ENCODE data around the gene EFS. TPM values are rescaled to one million over a fixed set of nuclear protein-coding genes. Genes with fewer than 3 reads are reported as not detected.
"Not testable (repeated sequence)": the region's sequence is repeated elsewhere in the genome, so short reads cannot be mapped to it uniquely, and the experiment has no call there.

EFS gene
- total RNA-seq, 2 donors from 2014 or later, result 69.9 to 96.4 TPM

DNA sequence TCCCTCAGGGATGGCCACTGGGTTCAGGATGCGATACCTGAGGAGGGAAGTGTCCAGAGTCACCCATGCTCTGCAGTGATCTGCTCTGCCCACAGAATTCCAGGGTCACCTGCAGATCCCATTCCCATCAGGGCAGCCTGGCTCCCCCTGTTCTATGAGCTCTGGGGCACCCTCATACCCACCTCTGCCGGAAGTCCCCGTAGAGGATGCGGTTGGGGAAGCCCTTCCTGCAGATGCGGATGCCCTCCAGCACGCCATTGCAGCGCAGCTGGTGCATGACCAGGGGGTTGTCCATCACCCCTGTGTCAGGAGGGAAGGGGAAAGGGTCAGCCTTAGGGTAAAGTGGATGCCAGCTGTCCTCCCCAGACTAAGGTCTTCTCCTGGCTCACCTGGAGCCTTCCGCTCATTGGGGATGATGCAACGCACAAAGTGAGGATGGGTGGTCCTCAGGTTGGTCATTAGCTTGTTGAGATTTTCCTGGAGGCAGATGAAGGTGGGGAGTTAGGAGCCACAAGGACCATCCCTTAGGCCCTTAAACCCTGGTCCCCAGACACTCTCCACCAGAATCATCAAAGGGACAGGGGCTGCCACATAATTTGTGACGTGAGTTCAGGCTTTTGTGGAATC lies 31.9 kb upstream of the EFS start:
- Histone ChIP-seq H3K9ac (ENCODE audit: extremely low read depth, low read length, poor library complexity, severe bottlenecking) (no peak overlapping the region), H3K4me1 (ENCODE audit: control insufficient read depth, insufficient read depth, low read length) (no peaks in the 10 kb centered on the region), H3K4me3 (ENCODE audit: low read length) (no peak overlapping the region), H3K36me3 (ENCODE audit: control insufficient read depth, insufficient read depth, low read length) (no peaks in the 10 kb centered on the region), H3K9me3 (ENCODE audit: control insufficient read depth, low read length) (no peaks in the 10 kb centered on the region), H3K27me3 (ENCODE audit: control insufficient read depth, insufficient read depth, low read length, poor library complexity, severe bottlenecking) (peaks cover 5% of the 10 kb centered on the region), H3K27ac (ENCODE audit: low read depth, low read length) (no peak overlapping the region)
- no peaks in the 10 kb centered on the region for H3K36me3 Mint-ChIP-seq (ENCODE audit: low read depth)
- 90 to 97% methylated on average over 4 to 10 of the region's 10 CpGs for WGBS, 2 experiments (ENCODE audit: insufficient coverage in 1 of 2, insufficient read length in 1 of 2)
- H3K9me3 Mint-ChIP-seq, result no peaks in the 10 kb centered on the region
- TF ChIP-seq, protein P1, sequence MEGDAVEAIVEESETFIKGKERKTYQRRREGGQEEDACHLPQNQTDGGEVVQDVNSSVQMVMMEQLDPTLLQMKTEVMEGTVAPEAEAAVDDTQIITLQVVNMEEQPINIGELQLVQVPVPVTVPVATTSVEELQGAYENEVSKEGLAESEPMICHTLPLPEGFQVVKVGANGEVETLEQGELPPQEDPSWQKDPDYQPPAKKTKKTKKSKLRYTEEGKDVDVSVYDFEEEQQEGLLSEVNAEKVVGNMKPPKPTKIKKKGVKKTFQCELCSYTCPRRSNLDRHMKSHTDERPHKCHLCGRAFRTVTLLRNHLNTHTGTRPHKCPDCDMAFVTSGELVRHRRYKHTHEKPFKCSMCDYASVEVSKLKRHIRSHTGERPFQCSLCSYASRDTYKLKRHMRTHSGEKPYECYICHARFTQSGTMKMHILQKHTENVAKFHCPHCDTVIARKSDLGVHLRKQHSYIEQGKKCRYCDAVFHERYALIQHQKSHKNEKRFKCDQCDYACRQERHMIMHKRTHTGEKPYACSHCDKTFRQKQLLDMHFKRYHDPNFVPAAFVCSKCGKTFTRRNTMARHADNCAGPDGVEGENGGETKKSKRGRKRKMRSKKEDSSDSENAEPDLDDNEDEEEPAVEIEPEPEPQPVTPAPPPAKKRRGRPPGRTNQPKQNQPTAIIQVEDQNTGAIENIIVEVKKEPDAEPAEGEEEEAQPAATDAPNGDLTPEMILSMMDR (conservative IDR thresholded peaks at IDR 0.05), result no peak
- no peak for DNase-seq
- peaks cover 33% of the 10 kb centered on the region for H3K27me3 Mint-ChIP-seq (ENCODE audit: insufficient read depth)
- H3K4me3 Mint-ChIP-seq, result no peak overlapping the region
- H3K27ac Mint-ChIP-seq, result no peak overlapping the region
- peaks cover 5% of the 10 kb centered on the region for H3K4me1 Mint-ChIP-seq

DNA sequence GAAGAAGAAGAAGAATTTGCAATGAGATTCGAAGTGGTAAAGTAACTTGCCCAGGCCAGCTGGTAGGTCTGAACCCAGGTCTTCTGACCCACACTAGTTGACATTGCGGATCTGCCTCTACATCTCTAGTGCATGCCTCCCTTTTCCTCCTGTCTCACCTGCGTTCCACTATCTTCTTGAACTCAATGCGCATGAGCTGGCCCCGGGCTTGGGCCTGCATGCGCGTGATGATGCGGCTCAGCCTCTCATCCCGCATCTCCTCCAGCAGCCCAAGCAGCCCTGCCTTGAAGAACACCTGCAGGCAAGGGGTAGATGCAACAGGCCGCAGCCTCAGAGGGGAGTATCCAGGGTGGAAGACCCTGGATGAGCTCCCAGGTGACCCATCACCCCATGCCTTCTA lies 31.2 kb upstream of the EFS start:
- TF ChIP-seq, protein P1 (conservative IDR thresholded peaks at IDR 0.05), result no peak
- H3K4me3 ChIP-seq (ENCODE audit: low read length), result no peak overlapping the region
- H3K4me1 ChIP-seq (ENCODE audit: control insufficient read depth, insufficient read depth, low read length), result no peaks in the 10 kb centered on the region
- Mint-ChIP-seq H3K9me3 (no peaks in the 10 kb centered on the region), H3K27me3 (ENCODE audit: insufficient read depth) (peaks cover 27% of the 10 kb centered on the region), H3K4me1 (peaks cover 5% of the 10 kb centered on the region), H3K4me3 (no peak overlapping the region), H3K27ac (no peak overlapping the region), H3K36me3 (ENCODE audit: low read depth) (no peaks in the 10 kb centered on the region)
- peaks cover 7% of the 10 kb centered on the region for H3K27me3 ChIP-seq (ENCODE audit: control insufficient read depth, insufficient read depth, low read length, poor library complexity, severe bottlenecking)
- no peak for DNase-seq
- H3K9me3 ChIP-seq (ENCODE audit: control insufficient read depth, low read length), result no peaks in the 10 kb centered on the region
- no peaks in the 10 kb centered on the region for H3K36me3 ChIP-seq (ENCODE audit: control insufficient read depth, insufficient read depth, low read length)
- H3K9ac ChIP-seq (ENCODE audit: extremely low read depth, low read length, poor library complexity, severe bottlenecking), result no peak overlapping the region
- no peak overlapping the region for H3K27ac ChIP-seq (ENCODE audit: low read depth, low read length)
- 88 to 91% methylated on average over 9 to 10 of the region's 10 CpGs for WGBS, 2 experiments (ENCODE audit: insufficient coverage in 1 of 2, insufficient read length in 1 of 2)

DNA sequence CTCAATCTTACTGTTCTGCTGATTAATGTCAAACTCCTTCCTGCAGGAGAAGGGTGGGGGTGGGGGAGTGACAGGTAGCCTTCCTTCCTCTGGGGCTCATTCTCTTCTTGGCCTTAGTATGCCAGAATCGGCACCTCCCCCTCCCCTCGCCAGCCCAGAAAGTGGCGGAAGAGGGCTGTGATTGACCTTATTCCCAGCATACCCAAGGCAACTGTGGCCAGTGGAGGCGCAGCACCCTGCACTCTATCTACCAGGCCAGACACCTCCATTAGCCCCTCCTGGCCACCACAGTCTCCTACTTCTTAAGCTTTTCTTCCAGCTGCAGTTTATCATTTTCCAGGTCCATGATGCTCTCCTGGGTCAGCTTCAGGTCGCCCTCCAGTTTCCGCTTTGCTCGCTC lies 27.6 kb upstream of the EFS start:
- DNase-seq, result no peak
- Mint-ChIP-seq H3K27ac (no peak overlapping the region), H3K4me1 (peaks cover 5% of the 10 kb centered on the region)

DNA sequence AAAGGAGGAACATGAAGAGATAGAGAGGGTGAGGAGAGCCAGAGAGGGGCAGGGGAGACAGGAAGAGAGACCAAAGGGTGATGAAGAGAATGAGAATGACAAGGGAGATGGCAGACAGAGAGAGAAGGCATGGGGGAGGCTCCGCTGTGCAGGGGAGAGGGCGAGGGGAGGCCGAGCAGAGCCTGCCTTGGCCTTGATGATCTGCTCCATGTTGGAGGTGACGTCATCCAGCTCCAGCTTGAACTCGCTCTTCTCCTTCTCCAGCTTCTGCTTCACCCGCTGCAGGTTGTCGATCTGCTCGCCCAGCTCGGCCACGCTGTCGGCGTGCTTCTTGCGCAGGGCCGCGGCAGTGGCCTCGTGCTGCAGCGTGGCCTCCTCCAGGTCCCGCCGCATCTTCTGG lies 24.9 kb upstream of the EFS start:
- H3K9me3 ChIP-seq (ENCODE audit: control insufficient read depth, low read length); H3K36me3 ChIP-seq (ENCODE audit: control insufficient read depth, insufficient read depth, low read length); H3K27ac Mint-ChIP-seq; DNase-seq; H3K4me1 Mint-ChIP-seq; H3K36me3 Mint-ChIP-seq (ENCODE audit: low read depth); H3K4me3 Mint-ChIP-seq; H3K9ac ChIP-seq (ENCODE audit: extremely low read depth, low read length, poor library complexity, severe bottlenecking); H3K4me1 ChIP-seq (ENCODE audit: control insufficient read depth, insufficient read depth, low read length); H3K9me3 Mint-ChIP-seq; H3K27ac ChIP-seq (ENCODE audit: low read depth, low read length); H3K4me3 ChIP-seq (ENCODE audit: low read length): not testable (repeated sequence)
- H3K27me3 ChIP-seq (ENCODE audit: control insufficient read depth, insufficient read depth, low read length, poor library complexity, severe bottlenecking), result peaks cover 14% of the 10 kb centered on the region
- 96% methylated on average over 3 of the region's 19 CpGs; no CpG with 5 or more reads in 1 of the 2 experiments for WGBS, 2 experiments (ENCODE audit: insufficient coverage in 1 of 2, insufficient read length in 1 of 2)
- H3K27me3 Mint-ChIP-seq (ENCODE audit: insufficient read depth), result peaks cover 24% of the 10 kb centered on the region

More for the DNA sequence above, 27.6 kb upstream of the EFS start:
- Histone ChIP-seq H3K27ac (ENCODE audit: low read depth, low read length) (no peak overlapping the region), H3K9ac (ENCODE audit: extremely low read depth, low read length, poor library complexity, severe bottlenecking) (no peak overlapping the region), H3K4me3 (ENCODE audit: low read length) (no peak overlapping the region), H3K27me3 (ENCODE audit: control insufficient read depth, insufficient read depth, low read length, poor library complexity, severe bottlenecking) (peaks cover 14% of the 10 kb centered on the region), H3K36me3 (ENCODE audit: control insufficient read depth, insufficient read depth, low read length) (no peaks in the 10 kb centered on the region), H3K9me3 (ENCODE audit: control insufficient read depth, low read length) (no peaks in the 10 kb centered on the region), H3K4me1 (ENCODE audit: control insufficient read depth, insufficient read depth, low read length) (no peaks in the 10 kb centered on the region)
- Mint-ChIP-seq H3K36me3 (ENCODE audit: low read depth) (no peaks in the 10 kb centered on the region), H3K9me3 (no peaks in the 10 kb centered on the region), H3K27me3 (ENCODE audit: insufficient read depth) (peaks cover 36% of the 10 kb centered on the region), H3K4me3 (no peak overlapping the region)
- TF ChIP-seq, protein P1 (conservative IDR thresholded peaks at IDR 0.05), result peak; percentile 21
- WGBS, 2 experiments (ENCODE audit: insufficient coverage in 1 of 2, insufficient read length in 1 of 2), result 80 to 88% methylated on average over 6 to 7 of the region's 7 CpGs
